WTC11 (cell line): Measurements from ENCODE around the gene ODAD4. TPM values are rescaled to one million over a fixed set of nuclear protein-coding genes. Genes with fewer than 3 reads are reported as not detected.

Experiments
- ATAC-seq: fragments of 200-7000 bp; cut with Tn5 transposase; 2 replicates; pipeline ENCODE4 v1.10.0; 2021; ENCODE audit warnings: mild to moderate bottlenecking, moderate library complexity
- CTCF ChIA-PET: fragments of 300-600 bp; sonication (Branson Sonifier 250); formaldehyde crosslinking; loops from one replicate; lab custom pipeline; 2021; ENCODE audit warnings: antibody characterized with exemption; lab: Charles Lee
- POLR2A ChIA-PET: fragments of 350-600 bp; sonication (Branson Sonifier 250); formaldehyde crosslinking; loops from one replicate; lab custom pipeline; 2021; ENCODE audit warnings: antibody characterized with exemption; lab: Charles Lee
- DNase-seq: peaks from one replicate; pipeline ENCODE4 v3.0.0; 2021; ENCODE audit warnings: low spot score
- H3K27ac Mint-ChIP-seq: 2 replicates; pipeline ENCODE4 v1.8.0; 2021; ENCODE audit warnings: mixed read lengths
- H3K27me3 Mint-ChIP-seq: 2 replicates; pipeline ENCODE4 v1.8.0; 2021; ENCODE audit warnings: low read depth, mild to moderate bottlenecking, moderate library complexity, mixed read lengths
- H3K36me3 Mint-ChIP-seq: 2 replicates; pipeline ENCODE4 v1.8.0; 2021; ENCODE audit warnings: mixed read lengths
- H3K4me1 Mint-ChIP-seq: 2 replicates; pipeline ENCODE4 v1.8.0; 2022; ENCODE audit warnings: mixed read lengths
- H3K4me3 Mint-ChIP-seq: 2 replicates; pipeline ENCODE4 v1.8.0; 2021; ENCODE audit warnings: mild to moderate bottlenecking, moderate library complexity, mixed read lengths
- H3K9me3 Mint-ChIP-seq: 2 replicates; pipeline ENCODE4 v1.8.0; 2021; ENCODE audit warnings: mixed read lengths
- ATF6 ChIP-seq: sonication (generic); formaldehyde crosslinking; IDR thresholded peaks from 2 replicates; pipeline ENCODE4 v1.8.1; 2023; ENCODE audit warnings: mild to moderate bottlenecking, missing genetic modification reagents
- FOXJ3 ChIP-seq: sonication (generic); formaldehyde crosslinking; IDR thresholded peaks from 2 replicates; pipeline ENCODE4 v1.9.0; 2021; ENCODE audit warnings: missing genetic modification reagents, mild to moderate bottlenecking, borderline replicate concordance
- GABPB1 ChIP-seq: sonication (generic); formaldehyde crosslinking; IDR thresholded peaks from 2 replicates; pipeline ENCODE4 v1.8.1; 2023; ENCODE audit warnings: mild to moderate bottlenecking, missing genetic modification reagents
- GTF2I ChIP-seq: fragments of 250-450 bp; sonication (Bioruptor Pico); conservative IDR thresholded peaks from 2 replicates; pipeline ENCODE4 v1.4.0; 2021; ENCODE audit warnings: mild to moderate bottlenecking
- HMGA2 ChIP-seq: fragments of 250-450 bp; sonication (Bioruptor Pico); IDR thresholded peaks from 2 replicates; pipeline ENCODE4 v1.4.0; 2021; ENCODE audit warnings: mild to moderate bottlenecking, moderate library complexity
- MYBL2 ChIP-seq: sonication (generic); formaldehyde crosslinking; IDR thresholded peaks from 2 replicates; pipeline ENCODE4 v1.8.1; 2023; ENCODE audit warnings: mild to moderate bottlenecking, moderate library complexity, missing genetic modification reagents
- NR1H2 ChIP-seq: sonication (generic); formaldehyde crosslinking; IDR thresholded peaks from 2 replicates; pipeline ENCODE4 v1.9.0; 2021; ENCODE audit warnings: mild to moderate bottlenecking, moderate library complexity, missing genetic modification reagents
- RORB ChIP-seq: fragments of 250-450 bp; sonication (Bioruptor Pico); IDR thresholded peaks from 2 replicates; pipeline ENCODE4 v1.9.0; 2021; ENCODE audit warnings: mild to moderate bottlenecking
- TEAD1 ChIP-seq: sonication (generic); formaldehyde crosslinking; IDR thresholded peaks from 2 replicates; pipeline ENCODE4 v1.8.0; 2022; ENCODE audit warnings: mild to moderate bottlenecking, missing genetic modification reagents
- TP53 ChIP-seq: sonication (generic); formaldehyde crosslinking; IDR thresholded peaks from 2 replicates; pipeline ENCODE4 v1.8.1; 2023; ENCODE audit warnings: mild to moderate bottlenecking, missing genetic modification reagents
- ZBTB43 ChIP-seq: sonication (generic); formaldehyde crosslinking; IDR thresholded peaks from 2 replicates; pipeline ENCODE4 v1.8.1; 2023; ENCODE audit warnings: mild to moderate bottlenecking, missing genetic modification reagents
- ZNF232 ChIP-seq: sonication (generic); formaldehyde crosslinking; IDR thresholded peaks from 2 replicates; pipeline ENCODE4 v1.8.0; 2022; ENCODE audit warnings: mild to moderate bottlenecking, missing genetic modification reagents
- ZNF281 ChIP-seq: sonication (generic); formaldehyde crosslinking; IDR thresholded peaks from 2 replicates; pipeline ENCODE4 v1.8.0; 2023; ENCODE audit warnings: mild to moderate bottlenecking, missing genetic modification reagents
- ZNF423 ChIP-seq: fragments of 250-450 bp; sonication (Bioruptor Pico); IDR thresholded peaks from 2 replicates; pipeline ENCODE4 v2.1.2; 2022; ENCODE audit warnings: mild to moderate bottlenecking, moderate library complexity
- total RNA-seq: library from RNA; stranded (reverse); gene quantifications from 3 replicates; pipeline ENCODE4 v1.2.3, GENCODE V29; 2021

ODAD4 gene
- total RNA-seq, 1 experiment from 2014 or later: 1.9 TPM

- TF ChIP-seq TEAD1 (CRISPR knock-in tag) (peak; percentile 33; the same call in 1 of the 2 replicates), ZNF232 (no peak), GTF2I (CRISPR knock-in tag) (peak; percentile 94), GABPB1 (peak; percentile 93), MYBL2 (CRISPR knock-in tag) (0 out of 2 replicates have a peak, but pooled peaks have one; percentile 60), ZBTB43 (no peak)
These were observed at the start of gene ODAD4 (continued) for GRCh38 chr17:41930009-41930832.

- no peak for TF ChIP-seq HMGA2 (CRISPR knock-in tag)
- no peak for DNase-seq
- Mint-ChIP-seq H3K4me3 (no peak overlapping the region), H3K9me3 (peaks cover 7% of the 10 kb centered on the region; the same call in 1 of the 2 replicates), H3K4me1 (no peaks in the 10 kb centered on the region), H3K27ac (peak overlapping the region; percentile 20), H3K27me3 (no peaks in the 10 kb centered on the region), H3K36me3 (peaks cover 81% of the 10 kb centered on the region)
- ATAC-seq: no peak
- POLR2A ChIA-PET: interaction anchor here (1.1 kb wide), 1 partner anchor 18 kb away, joined by 3 read pairs; the partner anchor contains the start of gene KLHL11
- CTCF ChIA-PET: interaction anchor here (1.3 to 1.7 kb wide), 2 partner anchors 72 to 145 kb away, joined by 3 to 7 read pairs; no protein-coding TSS in a partner anchor
These were observed 47.7 kb upstream of the ODAD4 start for GRCh38 chr17:41882756-41883155.

GRCh38 chr17:41885733-41886132 is 44.7 kb upstream of the ODAD4 start:
- Mint-ChIP-seq H3K9me3 (no peaks in the 10 kb centered on the region), H3K4me1 (no peaks in the 10 kb centered on the region), H3K36me3 (peaks cover 77% of the 10 kb centered on the region), H3K4me3 (no peak overlapping the region), H3K27ac (0 out of 2 replicates have a peak overlapping the region, but pooled peaks have one; percentile 27), H3K27me3 (no peaks in the 10 kb centered on the region)
- DNase-seq (no peak), ATAC-seq (no peak)
- ChIA-PET CTCF (interaction anchor here (1.1 to 1.2 kb wide), 2 partner anchors 150 to 190 kb away, joined by 3 read pairs; no protein-coding TSS in a partner anchor), POLR2A (interaction anchor here (0.6 kb wide), 1 partner anchor 413 kb away, joined by 5 read pairs; no protein-coding TSS in a partner anchor)
- TF ChIP-seq NR1H2 (CRISPR knock-in tag): no peak
- TF ChIP-seq RORB (CRISPR knock-in tag): no peak
- TF ChIP-seq ATF6: no peak
- no peak for TF ChIP-seq ZNF423

GRCh38 chr17:41888332-41888965 is 42.0 kb upstream of the ODAD4 start:
- Mint-ChIP-seq H3K9me3 (no peaks in the 10 kb centered on the region), H3K36me3 (peaks cover 81% of the 10 kb centered on the region), H3K27me3 (no peaks in the 10 kb centered on the region), H3K4me3 (no peak overlapping the region), H3K4me1 (no peaks in the 10 kb centered on the region), H3K27ac (no peak overlapping the region)
- ATAC-seq: no peak
- TF ChIP-seq FOXJ3 (CRISPR knock-in tag): no peak
- no peak for TF ChIP-seq ZNF423
- TF ChIP-seq TP53 (CRISPR knock-in tag): no peak
- peak; percentile 54; the same call in 1 of the 2 replicates for TF ChIP-seq GABPB1
- TF ChIP-seq ZNF281: no peak
- DNase-seq: no peak
- POLR2A ChIA-PET: no interaction called here
- CTCF ChIA-PET: interaction anchor here (1.3 to 2.2 kb wide), 3 partner anchors 61 to 102 kb away, joined by 4 to 9 read pairs (median 5); partner anchors contain the start of gene JUP
